ENCODE data around the gene CELF2.
A peak's percentile ranks its signal among the peaks of the same experiment; 100 is the strongest.

Gene CELF2

DNA sequence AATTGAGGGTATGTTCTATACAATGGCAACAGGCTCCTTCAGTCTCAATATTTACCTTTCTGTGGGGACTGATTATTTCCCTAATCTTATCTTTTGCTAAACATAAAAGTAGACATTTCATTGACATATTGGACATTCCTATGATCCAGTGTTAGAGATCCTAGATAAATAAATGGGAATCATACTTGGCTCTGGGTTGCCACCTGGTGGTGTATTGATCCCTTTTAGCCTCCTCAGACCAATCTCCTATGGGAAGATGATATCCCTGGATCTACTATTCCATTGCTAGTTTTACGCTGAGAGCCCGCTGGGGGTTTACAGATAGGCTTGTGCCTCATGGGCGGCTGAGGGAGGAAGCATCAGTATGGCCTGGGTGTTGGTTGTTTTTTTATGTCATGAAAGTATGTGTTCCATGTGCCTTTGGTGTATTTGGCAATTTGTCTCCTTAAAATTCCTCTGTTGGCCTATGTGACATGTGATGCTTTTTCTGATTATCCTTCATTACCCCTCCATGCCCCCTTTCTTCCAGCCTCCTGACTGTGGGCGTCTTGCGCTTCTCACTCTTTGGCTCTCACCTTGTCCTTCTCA lies 18.8 kb downstream of the CELF2 start:
- H3K4me3 ChIP-seq (ENCODE audit: low read depth, low read length) = no peak overlapping the region
- no peak for DNase-seq (ENCODE audit: low read depth, low spot score)
- CTCF ChIA-PET = interaction anchor here (0.6 to 5.2 kb wide), 23 partner anchors 8 to 1705 kb away, joined by 3 to 37 read pairs (median 3); no protein-coding TSS in a partner anchor
- TF ChIP-seq, protein P1, sequence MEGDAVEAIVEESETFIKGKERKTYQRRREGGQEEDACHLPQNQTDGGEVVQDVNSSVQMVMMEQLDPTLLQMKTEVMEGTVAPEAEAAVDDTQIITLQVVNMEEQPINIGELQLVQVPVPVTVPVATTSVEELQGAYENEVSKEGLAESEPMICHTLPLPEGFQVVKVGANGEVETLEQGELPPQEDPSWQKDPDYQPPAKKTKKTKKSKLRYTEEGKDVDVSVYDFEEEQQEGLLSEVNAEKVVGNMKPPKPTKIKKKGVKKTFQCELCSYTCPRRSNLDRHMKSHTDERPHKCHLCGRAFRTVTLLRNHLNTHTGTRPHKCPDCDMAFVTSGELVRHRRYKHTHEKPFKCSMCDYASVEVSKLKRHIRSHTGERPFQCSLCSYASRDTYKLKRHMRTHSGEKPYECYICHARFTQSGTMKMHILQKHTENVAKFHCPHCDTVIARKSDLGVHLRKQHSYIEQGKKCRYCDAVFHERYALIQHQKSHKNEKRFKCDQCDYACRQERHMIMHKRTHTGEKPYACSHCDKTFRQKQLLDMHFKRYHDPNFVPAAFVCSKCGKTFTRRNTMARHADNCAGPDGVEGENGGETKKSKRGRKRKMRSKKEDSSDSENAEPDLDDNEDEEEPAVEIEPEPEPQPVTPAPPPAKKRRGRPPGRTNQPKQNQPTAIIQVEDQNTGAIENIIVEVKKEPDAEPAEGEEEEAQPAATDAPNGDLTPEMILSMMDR (IDR thresholded peaks at IDR 0.05; ENCODE audit: insufficient read depth, low read length, missing control alignments) = peak; percentile 54
- POLR2A ChIA-PET = no interaction called here

DNA sequence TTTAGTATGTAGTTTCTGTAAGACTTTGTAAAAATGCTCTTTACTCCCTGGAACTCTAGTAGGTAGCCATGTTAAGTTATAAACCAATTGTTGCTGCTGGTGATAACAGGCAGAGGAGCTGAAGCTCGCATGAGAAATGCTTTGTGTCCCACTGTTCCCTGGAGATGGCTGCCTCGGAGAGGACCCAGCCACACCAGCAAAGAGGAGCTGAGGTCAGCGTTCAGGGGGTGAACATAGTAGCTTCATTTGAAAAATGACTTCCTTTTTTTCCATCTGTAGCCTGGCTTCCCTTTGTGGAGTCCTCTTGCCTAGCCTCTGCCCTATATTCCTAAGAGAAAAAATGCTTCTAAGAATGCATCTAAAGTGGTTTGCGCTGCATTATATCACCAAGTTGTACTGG lies 20.3 kb downstream of the CELF2 start:
- DNase-seq (ENCODE audit: low read depth, low spot score) = no peak
- no peak overlapping the region for H3K4me3 ChIP-seq (ENCODE audit: low read depth, low read length)
- POLR2A ChIA-PET = no interaction called here
- TF ChIP-seq, protein P1 (IDR thresholded peaks at IDR 0.05; ENCODE audit: insufficient read depth, low read length, missing control alignments) = no peak
- CTCF ChIA-PET = interaction anchor here (0.6 to 5.2 kb wide), 6 partner anchors 232 to 1707 kb away, joined by 3 to 37 read pairs (median 4); no protein-coding TSS in a partner anchor

DNA sequence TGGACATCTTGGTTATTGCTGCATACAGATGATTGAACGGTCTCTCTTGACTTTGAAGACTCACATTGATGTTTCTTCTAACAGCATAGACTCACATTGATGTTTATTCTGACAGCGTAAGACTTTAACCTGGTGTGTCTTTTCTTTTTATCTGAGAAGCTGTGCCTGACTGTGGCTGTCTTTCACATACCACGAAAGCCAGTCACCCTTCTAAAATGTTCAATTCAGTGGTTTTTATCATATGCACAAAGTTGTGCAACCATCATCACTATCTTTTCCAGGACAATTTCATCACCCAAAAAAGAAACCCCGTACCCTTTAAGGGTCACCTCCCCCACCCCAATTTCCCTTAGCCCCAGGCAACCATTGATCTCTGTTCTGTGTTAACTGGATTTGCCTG lies 24.7 kb downstream of the CELF2 start:
- ChIA-PET POLR2A (no interaction called here), CTCF (no interaction called here)
- TF ChIP-seq, protein P1 (IDR thresholded peaks at IDR 0.05; ENCODE audit: insufficient read depth, low read length, missing control alignments) = no peak
- no peak overlapping the region for H3K4me3 ChIP-seq (ENCODE audit: low read depth, low read length)
- DNase-seq (ENCODE audit: low read depth, low spot score) = no peak

DNA sequence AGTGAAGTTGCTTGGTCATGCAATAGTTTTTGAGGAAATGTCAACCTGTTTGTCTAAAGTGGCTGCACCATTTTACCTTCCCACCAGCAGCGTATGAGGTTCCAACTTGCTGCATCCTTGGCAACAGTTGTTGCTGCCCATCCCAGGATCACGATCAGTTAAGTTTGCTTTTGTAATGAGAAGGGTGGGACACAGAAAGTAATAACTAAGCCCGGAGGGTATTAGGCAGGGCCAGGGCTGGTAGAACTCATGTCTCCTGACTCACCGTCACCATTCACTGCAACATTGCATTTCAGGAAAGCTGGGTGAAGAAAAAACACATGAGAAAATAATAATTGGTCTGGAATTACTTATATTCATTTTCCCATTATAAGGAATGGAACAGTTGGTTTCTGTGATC lies 25.4 kb downstream of the CELF2 start:
- H3K4me3 ChIP-seq (ENCODE audit: low read depth, low read length) = no peak overlapping the region
- CTCF ChIA-PET = no interaction called here

DNA sequence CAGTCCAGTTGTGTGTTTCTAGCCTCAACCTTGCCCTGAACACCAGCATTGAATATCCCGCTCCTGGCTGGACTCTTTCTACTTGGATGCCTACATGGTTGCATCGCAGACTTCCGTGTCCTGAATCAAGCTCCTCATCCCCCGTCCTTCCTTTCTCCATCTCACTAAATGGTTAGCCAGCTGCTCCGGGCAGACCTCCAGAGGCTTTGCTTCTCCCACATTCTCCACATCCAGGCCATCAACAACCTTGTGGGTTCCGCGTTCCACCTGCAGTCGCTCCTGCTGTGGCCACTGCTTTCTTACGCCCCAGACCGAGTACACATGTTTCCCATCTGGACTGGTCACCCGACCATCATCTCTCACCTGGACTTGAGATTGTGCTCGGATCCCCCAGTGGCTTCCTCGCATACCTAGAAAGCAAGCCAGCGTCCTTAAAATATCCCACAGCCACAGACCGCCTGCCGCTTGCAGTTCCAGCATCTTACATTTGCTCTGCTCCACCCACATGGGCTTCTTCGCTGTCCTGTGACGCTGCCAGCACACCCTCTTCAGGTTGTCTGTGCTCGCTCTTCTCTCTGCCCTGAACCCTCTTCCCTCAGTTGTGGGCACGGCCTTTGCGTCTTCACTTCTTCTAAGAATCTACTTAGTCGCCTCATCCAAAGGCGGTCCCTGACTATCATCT lies 25.9 kb downstream of the CELF2 start:
- H3K4me3 ChIP-seq (ENCODE audit: low read depth, low read length) = no peak overlapping the region
- TF ChIP-seq, protein P1 (IDR thresholded peaks at IDR 0.05; ENCODE audit: insufficient read depth, low read length, missing control alignments) = no peak
- POLR2A ChIA-PET = no interaction called here
- DNase-seq (ENCODE audit: low read depth, low spot score) = no peak
- CTCF ChIA-PET = interaction anchor here (1.0 kb wide), 1 partner anchor 8 kb away, joined by 3 read pairs; no protein-coding TSS in a partner anchor

More for the DNA sequence above, 25.4 kb downstream of the CELF2 start:
- no peak for DNase-seq (ENCODE audit: low read depth, low spot score)
- POLR2A ChIA-PET = no interaction called here
- TF ChIP-seq, protein P1 (IDR thresholded peaks at IDR 0.05; ENCODE audit: insufficient read depth, low read length, missing control alignments) = no peak

DNA sequence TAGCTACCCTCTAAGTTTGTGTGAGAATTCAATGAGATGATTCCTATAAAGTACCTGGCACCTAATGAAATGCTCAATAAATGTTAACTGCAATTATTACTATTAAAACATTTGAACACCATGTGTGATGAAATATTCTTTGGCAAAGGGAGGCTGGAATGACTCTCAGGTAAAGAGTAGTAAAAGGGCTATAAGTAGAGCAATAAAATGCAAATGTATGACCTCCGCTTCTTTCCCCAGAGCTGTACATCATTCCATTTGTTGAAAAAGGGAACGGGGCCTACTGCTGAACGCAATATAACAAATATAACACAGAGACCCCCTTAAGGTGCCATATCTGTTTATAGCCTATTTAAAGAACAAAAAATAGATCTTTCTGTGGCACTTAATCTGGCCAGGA lies 27.8 kb downstream of the CELF2 start:
- CTCF ChIA-PET = interaction anchor here (1.2 to 1.6 kb wide), 2 partner anchors 9 to 10 kb away, joined by 5 to 6 read pairs; no protein-coding TSS in a partner anchor
- TF ChIP-seq, protein P1 (IDR thresholded peaks at IDR 0.05; ENCODE audit: insufficient read depth, low read length, missing control alignments) = no peak
- no peak overlapping the region for H3K4me3 ChIP-seq (ENCODE audit: low read depth, low read length)
- no peak for DNase-seq (ENCODE audit: low read depth, low spot score)
- POLR2A ChIA-PET = no interaction called here
